Measurements from ENCODE around the gene CYSTM1. TPM values are rescaled to one million over a fixed set of nuclear protein-coding genes. Genes with fewer than 3 reads are reported as not detected.

Gene CYSTM1
- total RNA-seq, 1 donor from 2014 or later = 19.7 TPM

- DNase-seq (ENCODE audit: low read depth, low spot score) = no peak
These were observed 77.6 kb downstream of the CYSTM1 start for GRCh38 chr5:140252470-140253126.

- no peak for DNase-seq (ENCODE audit: low read depth, low spot score)
These were observed 79.0 kb downstream of the CYSTM1 start for GRCh38 chr5:140253985-140254384.

DNA sequence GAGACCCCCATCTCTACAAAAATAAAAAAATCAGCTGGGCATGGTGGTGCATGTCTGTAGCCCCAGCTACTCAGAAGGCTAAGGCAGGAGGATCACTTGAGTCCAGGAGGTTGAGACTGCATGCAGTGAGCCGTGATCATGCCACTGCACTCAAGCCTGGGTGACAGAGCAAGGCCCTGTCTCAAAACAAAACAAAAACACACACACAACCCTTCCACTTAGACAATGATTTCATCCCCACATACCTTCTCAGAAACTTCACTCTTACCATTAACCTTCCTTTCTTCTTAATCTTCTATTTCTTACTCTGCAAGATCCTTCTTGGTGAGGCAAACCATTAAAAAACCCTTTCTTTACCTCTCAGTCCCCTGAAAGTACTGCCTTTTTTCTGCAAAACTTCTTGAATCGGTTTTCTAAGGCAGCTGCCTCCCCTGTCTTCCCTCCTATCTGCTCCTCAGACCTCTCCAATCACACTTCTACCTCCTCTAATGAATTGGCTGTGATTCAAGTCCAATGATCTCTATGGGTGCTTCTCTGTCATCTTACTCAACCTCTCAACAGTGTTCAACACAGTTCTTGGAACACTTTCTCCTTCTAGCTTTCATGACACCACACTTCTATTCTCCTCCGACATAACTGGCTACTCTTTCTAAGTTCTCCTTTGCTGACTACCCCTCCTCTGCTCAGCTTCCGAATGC, 80.6 kb downstream of the CYSTM1 start:
- DNase-seq (ENCODE audit: low read depth, low spot score) = no peak

GRCh38 chr5:140256726-140257125, 81.7 kb downstream of the CYSTM1 start:
- no peak for DNase-seq (ENCODE audit: low read depth, low spot score)

DNA sequence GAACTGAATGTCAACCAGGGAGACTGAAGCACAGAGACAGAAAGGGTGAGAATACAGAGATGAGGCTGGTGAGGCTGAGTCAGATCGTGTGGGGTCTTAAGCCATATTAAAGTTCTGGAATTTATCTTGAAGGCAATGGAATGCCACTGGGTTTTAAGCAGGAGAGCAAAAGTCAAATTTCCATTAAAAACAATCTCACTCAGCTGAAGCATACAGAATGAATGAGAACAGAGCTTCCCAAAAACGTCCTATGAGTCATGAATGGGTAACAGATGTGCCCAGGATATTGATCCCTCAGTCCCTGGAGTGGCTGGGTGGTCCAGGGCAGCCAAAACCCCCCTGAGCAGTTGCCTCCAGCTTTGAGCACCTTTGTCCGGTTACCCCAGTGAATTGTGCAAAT, 83.0 kb downstream of the CYSTM1 start:
- no peak for DNase-seq (ENCODE audit: low read depth, low spot score)

GRCh38 chr5:140258873-140259272, 83.9 kb downstream of the CYSTM1 start:
- no peak for DNase-seq (ENCODE audit: low read depth, low spot score)

- DNase-seq (ENCODE audit: low read depth, low spot score) = no peak
These were observed 84.5 kb downstream of the CYSTM1 start for GRCh38 chr5:140259500-140259899.

DNA sequence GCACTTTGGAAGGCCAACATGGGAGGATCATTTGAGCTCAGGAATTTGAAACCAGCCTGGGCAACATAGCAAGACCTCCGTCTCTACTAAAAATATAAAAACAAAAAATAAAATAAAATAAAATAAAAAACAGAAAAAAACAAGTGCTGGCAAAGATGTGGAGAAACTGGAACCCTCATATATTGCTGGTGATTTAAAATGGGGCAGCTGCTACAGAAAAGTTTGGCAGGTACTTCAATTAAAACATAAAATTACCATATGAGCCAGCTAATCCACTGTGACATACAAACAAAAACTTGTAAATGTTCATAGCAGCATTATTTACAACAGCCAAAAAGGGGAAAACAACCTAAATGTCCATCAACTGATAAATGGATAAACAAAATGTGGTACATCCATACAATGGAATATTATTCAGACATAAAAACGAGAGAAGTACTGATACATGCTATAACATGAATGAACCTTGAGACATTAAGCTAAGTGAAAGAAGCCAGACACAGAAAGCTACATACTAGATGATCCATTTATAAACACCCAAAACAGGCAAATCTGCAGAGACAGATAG, 85.2 kb downstream of the CYSTM1 start:
- DNase-seq (ENCODE audit: low read depth, low spot score) = no peak

DNA sequence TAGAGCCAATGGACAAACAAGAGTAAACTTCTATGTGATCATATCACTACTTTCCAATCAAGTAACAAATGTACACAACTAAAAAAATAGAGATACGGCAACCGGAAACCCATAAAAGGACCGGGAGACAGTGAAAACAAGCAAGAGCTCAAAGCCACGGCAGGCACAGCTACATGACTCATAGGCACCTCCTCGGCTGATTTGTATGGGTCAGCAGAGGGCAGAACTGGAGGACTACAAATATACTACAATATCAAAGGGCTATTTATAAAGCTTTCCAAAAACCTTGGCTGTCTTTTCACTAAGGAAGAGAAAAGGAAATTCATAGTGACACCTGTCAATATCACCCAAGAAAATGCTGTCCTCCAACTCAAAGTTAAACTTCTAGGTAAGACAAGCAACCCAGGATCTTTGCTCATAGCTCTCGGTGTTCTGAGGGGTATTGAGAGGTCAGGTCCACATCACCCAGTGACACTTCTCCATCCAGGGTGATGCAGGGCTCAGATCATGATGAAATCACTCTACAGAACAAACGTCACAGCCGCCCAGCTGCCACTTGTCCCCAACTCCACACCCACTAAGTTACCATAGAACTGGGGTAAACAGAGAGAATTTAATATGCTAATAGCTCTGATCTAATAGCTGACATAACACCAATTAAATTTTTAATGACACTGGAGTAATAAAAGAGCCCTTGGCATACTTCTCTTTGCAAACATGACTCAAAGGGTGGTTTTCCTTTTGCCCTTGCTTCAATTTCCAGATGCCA, 86.6 kb downstream of the CYSTM1 start:
- DNase-seq (ENCODE audit: low read depth, low spot score) = peak; percentile 83

DNA sequence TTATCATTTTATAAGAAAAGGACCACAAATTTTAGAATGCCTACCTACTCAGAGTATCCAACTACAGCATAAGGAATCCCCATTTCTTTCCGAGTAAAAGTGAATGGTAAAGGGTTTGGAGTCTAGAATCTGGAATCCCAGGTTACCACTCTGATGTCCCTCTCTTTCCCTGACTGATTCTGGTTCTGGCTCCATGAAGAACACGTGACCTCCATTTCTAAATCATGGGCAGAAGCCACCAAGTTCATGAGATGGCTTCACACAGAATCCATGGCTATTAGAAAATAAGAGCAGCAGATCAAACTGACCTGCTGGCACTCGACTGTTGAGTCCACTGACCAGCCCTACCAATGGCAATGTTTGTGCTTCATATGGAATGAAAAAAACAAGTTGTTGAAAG, 87.2 kb downstream of the CYSTM1 start:
- no peak for DNase-seq (ENCODE audit: low read depth, low spot score)

DNA sequence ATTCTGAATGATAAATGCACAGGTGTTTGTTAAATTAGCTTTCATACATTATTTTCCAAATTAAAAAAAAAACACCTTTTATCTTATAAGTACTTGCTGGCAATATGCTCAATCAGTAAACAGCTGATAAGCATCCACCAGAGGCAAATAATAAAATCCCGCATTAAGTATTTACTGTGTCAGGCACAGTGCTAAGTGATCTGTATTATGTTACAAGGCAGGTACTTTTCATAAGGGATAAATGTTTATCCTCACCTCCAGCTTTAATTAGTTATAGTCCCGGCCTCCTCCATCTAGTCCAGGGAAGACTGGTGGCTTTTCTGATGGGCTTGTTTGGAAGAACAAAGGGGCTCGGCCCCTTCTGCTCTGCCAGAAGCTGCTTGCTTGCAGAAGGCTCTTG, 87.9 kb downstream of the CYSTM1 start:
- DNase-seq (ENCODE audit: low read depth, low spot score) = no peak

DNA sequence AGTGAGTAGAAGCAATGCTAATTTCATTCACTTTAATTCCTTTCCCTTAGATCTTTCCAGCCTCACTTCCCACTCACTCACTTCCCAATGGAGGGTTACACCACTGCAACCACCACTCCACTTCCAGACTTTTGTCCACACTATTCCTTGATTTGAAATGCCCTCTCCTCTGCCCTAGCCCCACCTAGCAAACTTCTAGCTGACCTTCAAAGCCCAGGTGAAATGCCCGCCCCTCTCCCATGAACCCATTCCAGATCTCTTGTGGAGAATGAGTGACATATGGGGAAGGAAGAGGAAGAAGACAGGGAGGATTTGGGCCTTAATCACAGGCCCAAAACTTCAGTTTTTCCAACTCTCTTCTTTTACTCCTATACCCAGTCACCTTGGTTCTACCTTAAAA, 90.9 kb downstream of the CYSTM1 start:
- no peak for DNase-seq (ENCODE audit: low read depth, low spot score)

GRCh38 chr5:140266471-140267200, 91.6 kb downstream of the CYSTM1 start:
- DNase-seq (ENCODE audit: low read depth, low spot score) = no peak

DNA sequence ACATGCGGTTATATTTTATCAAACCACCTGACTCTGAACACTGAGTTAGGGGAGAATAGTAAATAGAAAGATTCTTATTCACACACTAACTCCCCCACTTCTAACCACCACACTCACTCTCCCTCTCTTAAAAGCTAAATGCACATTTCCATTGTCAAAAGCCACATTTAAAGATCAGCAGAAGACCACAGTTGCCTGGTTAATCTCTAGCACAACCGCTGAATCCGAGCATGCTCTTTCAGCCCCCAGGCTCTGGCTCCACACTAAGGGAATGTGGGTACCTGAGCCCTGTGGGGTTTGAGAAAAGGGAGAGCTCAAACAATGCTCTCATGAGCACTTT, 92.2 kb downstream of the CYSTM1 start:
- DNase-seq (ENCODE audit: low read depth, low spot score) = no peak

GRCh38 chr5:140267559-140268018, 92.6 kb downstream of the CYSTM1 start:
- peak; percentile 68 for DNase-seq (ENCODE audit: low read depth, low spot score)

DNA sequence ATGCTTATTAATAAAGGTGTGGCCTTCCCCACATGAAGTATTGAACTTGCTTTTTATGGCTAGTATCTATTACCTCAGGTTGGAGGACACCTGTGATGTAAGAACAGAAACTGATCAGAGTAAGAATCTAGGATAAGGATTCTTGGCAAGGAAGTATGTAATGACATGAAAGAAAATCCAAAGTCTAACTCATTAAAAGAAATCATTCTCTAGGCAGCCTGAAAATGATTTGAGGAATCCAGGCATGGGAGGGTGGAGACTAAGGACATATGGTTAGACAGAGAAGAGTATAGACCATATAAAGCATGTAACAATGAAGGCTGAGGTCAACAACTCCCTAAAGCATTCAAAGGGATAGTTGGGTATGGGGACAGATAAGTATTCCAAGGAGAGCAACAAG, 95.0 kb downstream of the CYSTM1 start:
- DNase-seq (ENCODE audit: low read depth, low spot score) = no peak

GRCh38 chr5:140273401-140273877, 98.5 kb downstream of the CYSTM1 start:
- DNase-seq (ENCODE audit: low read depth, low spot score) = no peak

GRCh38 chr5:140275837-140276236, 100.8 kb downstream of the CYSTM1 start:
- DNase-seq (ENCODE audit: low read depth, low spot score) = no peak

DNA sequence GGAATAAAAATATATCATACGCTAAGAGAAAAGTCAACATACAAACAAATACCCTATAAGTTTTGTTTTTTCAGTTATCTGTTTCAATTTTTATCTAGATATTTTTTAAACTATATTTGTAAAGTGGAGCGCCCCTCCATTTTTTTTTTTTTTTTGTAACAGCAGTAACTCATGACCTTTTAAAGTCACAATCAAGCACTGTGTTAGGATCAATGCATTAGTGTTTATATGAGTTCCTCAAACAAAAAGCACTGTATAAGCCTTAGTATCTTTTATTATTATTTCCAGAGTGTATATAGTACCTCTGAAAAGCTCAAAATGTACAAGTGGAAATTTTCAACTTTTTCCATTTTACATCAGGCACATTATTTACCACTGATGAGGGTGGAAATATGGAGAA, 107.3 kb downstream of the CYSTM1 start:
- DNase-seq (ENCODE audit: low read depth, low spot score) = no peak

DNA sequence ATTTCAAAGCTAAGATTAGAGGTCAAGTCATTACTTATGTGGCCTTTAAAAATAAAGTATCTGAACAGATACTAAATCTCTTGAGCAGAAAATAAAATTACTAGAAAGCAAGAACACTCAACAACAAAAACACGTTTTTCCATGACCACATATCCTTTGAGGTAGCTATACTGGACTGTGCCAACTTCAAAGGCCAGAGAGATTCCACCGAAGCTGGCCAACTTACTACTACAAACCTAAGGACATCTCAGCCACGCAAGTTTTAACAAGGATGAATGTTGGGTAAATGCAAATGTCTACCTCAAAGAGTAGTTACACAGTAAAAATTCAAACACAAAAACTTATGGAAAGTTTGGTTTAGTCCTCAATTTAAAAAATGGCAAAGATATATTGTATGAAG, 109.0 kb downstream of the CYSTM1 start:
- no peak for DNase-seq (ENCODE audit: low read depth, low spot score)

DNA sequence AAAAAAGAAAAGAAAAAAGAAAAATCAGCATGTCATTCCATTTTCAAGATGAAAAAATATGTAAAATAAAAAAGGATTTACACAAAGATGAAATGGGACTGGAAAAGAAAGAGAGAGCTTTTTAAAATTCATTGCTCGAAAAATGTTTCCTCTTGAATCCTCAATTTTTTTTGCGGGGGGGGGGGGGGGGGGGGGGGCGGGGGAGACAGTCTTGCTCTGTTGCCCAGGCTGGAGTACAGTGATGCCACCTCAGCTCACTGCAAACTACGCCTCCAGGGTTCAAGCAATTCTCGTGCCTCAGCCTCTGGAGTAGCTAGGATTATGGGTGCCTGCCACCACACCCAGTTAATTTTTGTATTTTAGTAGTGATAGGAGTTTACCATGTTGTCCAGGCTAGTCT, 111.4 kb downstream of the CYSTM1 start:
- DNase-seq (ENCODE audit: low read depth, low spot score) = no peak

Measured in pulmonary artery endothelial cell (primary cell).